ENCODE data around the gene POLH.
A peak's percentile ranks its signal among the peaks of the same experiment; 100 is the strongest.

The POLH gene

GRCh38 chr6:43606019-43606418 lies 30.0 kb downstream of the POLH start:
- DNase-seq, result no peak

GRCh38 chr6:43608310-43608763 lies 32.4 kb downstream of the POLH start:
- DNase-seq, result peak; percentile 77

- no peak for DNase-seq
Observed at GRCh38 chr6:43608807-43609206, 32.8 kb downstream of the POLH start.

DNA sequence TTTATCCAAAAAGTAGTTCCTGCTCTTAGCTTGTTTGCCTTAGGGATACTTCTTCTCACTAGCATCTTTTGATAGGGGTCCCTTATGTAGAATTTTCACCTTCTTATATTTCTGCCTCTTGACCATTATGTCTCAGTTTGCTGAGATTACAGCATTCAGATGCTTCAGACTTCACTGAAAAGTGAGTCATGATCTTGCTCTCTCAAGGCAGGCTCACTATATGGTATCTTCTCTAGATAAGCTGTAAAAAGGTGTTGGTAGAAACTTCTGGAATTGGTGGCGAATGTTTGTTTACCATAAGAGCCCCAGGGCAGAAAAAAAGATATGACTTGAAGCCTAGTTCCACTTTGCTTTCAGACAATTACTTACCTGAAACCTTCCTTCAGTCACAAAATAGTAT lies 33.4 kb downstream of the POLH start:
- no peak for DNase-seq

GRCh38 chr6:43610431-43610830 lies 34.4 kb downstream of the POLH start:
- DNase-seq, result no peak

- no peak for DNase-seq
Observed at GRCh38 chr6:43613721-43614395, 37.9 kb downstream of the POLH start.

DNA sequence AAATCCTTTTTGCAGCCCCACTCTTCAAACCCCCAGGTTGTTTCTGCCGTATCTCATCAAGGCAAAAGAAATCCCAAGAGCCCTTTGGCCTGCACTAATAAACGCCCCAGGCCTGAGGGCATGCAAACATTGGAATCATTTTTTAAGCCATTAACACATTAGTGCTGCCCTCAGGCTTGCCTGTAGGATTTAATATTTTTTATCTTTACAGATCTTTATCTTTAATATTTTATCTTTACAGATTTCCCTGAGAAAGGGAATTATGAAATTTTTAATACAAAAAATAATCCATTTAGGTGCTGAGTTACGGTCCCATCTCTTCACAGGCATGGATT lies 38.4 kb downstream of the POLH start:
- no peak for DNase-seq

- no peak for DNase-seq
Observed at GRCh38 chr6:43616725-43617472, 40.9 kb downstream of the POLH start.

GRCh38 chr6:43621078-43621835 lies 45.3 kb downstream of the POLH start:
- no peak for DNase-seq

GRCh38 chr6:43621836-43622180 lies 45.8 kb downstream of the POLH start:
- DNase-seq, result no peak

DNA sequence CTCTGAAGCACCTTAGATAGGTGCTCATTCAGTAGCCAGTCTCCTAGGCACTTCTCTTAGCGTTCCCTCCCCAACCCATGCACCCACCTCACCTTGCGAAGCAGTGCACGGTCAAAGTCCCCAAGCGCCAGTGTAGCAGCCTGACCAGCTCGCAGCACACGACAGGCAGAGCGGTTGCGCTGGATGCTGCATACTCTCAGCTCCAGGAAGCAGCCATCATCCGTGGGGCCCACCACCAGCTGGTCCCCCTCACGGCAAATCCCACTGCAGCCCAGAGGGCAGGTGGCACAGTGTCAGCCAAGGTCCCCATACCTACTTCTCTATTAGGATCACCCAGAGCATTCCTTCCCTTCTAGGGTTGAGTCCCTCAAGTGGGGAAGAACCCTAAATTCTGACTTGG lies 46.6 kb downstream of the POLH start:
- DNase-seq, result no peak

DNA sequence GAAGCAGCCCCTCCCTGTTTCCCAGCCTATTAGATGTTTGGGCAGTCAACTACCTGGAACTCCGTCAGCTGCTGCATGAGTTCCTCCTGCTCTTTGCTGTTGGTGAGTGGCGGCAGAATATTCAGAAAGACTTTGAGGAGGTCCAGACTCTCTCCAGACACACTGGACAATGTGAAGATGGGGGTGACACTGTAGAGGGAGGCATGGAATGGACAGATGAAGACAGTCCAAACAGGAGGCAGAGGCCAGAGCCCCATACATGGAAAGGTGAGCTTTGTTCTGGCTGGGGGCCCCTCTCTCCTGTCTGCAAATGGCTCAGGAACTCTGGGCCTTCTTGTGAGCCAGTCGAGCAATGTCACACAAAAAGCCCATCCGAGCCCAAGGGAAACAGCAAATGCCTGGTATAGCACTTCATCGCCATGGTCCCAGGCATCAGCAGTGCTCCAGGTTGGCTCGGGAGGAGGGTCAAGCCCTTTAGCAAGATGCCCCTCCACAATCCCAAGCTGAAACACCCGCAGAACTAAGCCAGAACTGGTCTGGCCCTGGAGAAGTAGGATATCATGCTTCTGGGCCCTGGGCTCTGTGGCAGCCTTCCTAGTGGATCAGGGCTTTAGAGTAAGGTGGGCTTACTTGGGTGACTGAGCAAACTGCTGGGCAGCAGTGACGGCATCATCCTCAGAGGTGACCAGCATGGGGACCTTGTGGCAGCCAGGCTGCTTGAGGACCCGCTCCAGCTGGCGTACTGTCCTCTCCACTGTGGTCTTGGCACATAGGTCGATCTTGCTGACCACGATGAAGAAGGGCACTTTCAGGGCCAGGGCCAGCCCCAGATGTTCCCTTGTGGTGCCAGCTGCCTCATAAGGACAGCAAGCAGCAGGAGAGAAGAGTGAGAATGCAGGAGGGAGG lies 48.1 kb downstream of the POLH start:
- no peak for DNase-seq

- DNase-seq, result no peak
Observed at GRCh38 chr6:43624786-43625288, 48.9 kb downstream of the POLH start.

GRCh38 chr6:43625393-43625992 lies 49.5 kb downstream of the POLH start:
- DNase-seq, result no peak

DNA sequence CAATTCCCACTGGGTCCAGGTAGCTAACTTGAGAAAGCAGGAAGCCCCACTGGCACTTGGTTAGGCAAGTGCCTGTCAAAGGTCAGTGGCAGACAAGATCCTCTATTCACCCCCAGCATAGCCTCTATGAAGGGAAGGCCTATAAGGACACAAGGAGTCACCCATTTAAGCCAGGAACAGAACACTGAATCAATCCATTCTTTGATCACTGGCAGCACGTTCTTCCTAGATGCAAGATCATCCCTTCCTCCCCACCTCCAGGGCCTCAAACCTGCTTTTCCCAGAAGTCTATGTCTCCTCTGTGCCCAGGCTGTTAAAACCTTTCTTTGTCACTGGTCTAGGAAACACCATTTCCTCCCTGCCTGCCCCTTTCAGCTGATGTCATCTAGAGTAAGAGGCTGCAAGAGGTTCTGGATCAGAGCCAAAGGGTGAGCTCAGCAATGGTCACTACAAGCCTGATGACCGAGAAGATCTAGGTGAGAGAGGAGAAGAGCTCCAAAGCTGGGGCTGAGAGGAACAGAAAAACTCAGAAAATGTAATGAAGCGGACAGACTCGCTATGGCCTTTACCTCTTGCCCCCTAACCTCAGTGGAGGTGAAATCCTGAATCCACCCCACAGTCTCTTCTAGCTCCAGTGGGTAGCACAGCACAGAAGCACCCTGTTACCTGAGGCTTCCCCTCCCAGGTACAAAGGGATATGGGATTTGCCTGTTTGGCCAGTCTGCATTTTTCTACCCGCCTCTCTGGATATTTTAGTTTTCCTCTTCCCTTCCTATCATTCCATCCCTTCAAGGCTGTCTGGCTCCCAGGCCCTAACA lies 51.2 kb downstream of the POLH start:
- peak; percentile 97 for DNase-seq

GRCh38 chr6:43628393-43629103 lies 52.6 kb downstream of the POLH start:
- DNase-seq, result peak; percentile 66

- peak; percentile 99 for DNase-seq
Observed at GRCh38 chr6:43629104-43629504, 53.1 kb downstream of the POLH start, which contains the start of gene GTPBP2. TSS of gene GTPBP2 (minus strand) at chr6:43629264. CDS start at chr6:43629162, 102 bp downstream.

- DNase-seq, result peak; percentile 98
Observed at GRCh38 chr6:43629505-43630300, 53.7 kb downstream of the POLH start.

DNA sequence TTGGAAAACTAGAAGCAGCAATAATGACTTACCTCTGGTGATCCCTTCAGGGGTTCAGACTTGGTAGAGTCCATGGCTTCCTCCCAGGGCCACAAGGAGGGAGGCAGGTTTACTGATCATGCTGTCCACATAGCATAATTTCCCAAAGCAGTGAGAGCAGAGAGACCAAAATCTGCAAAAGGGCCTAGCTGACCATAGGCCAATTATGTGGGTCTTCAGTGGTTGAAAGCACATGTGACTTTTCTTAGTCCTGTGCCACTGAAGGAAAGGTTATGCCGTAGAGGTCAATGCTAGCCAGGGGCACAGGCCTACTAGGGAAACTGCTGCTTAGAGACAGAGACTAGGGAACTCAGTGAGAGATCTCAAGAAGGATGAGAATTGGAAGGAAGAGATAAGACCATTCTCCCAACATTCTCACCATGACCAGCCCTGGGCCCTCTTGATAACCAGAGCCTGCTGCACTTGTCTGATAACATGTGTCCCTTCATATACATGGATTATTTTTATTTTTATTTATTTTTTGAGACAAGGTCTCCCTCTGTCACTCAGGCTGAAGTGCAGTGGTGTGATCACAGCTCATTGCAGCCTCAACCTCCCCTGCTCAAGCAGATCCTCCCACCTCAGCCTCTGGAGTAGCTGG lies 55.1 kb downstream of the POLH start:
- no peak for DNase-seq

Measured in fibroblast of skin of back (primary cell).